ENCODE results near the gene AGAP1.

AGAP1 gene

GRCh38 chr2:236121546-236121945 lies 627.7 kb downstream of the AGAP1 start:
- no peak for DNase-seq (ENCODE audit: insufficient read length, low spot score)
- TF ChIP-seq POLR2A (IDR thresholded peaks at IDR 0.05; ENCODE audit: low read depth, low read length) (no peak), TAF1 (IDR thresholded peaks at IDR 0.05; ENCODE audit: low read depth, low read length) (no peak), POU2F2 (IDR thresholded peaks at IDR 0.05; ENCODE audit: low read depth, low read length) (no peak), SPI1 (IDR thresholded peaks at IDR 0.05; ENCODE audit: low read depth, low read length) (no peak), PAX5 (IDR thresholded peaks at IDR 0.05; ENCODE audit: insufficient read depth, low read length, severe bottlenecking) (no peak), POLR2AphosphoS5 (IDR thresholded peaks at IDR 0.05; ENCODE audit: low read depth, low read length) (no peak)
- FAIRE-seq, result no peak

GRCh38 chr2:236122236-236122635 lies 628.4 kb downstream of the AGAP1 start:
- FAIRE-seq, result no peak
- TF ChIP-seq SPI1 (IDR thresholded peaks at IDR 0.05; ENCODE audit: low read depth, low read length), result no peak
- DNase-seq (ENCODE audit: insufficient read length, low spot score), result no peak

GRCh38 chr2:236123716-236124115 lies 629.9 kb downstream of the AGAP1 start:
- DNase-seq (ENCODE audit: insufficient read length, low spot score) (no peak), FAIRE-seq (no peak)
- no peak for TF ChIP-seq SPI1 (IDR thresholded peaks at IDR 0.05; ENCODE audit: low read depth, low read length)

GRCh38 chr2:236124182-236124893 lies 630.5 kb downstream of the AGAP1 start:
- FAIRE-seq, result no peak
- TF ChIP-seq SPI1 (IDR thresholded peaks at IDR 0.05; ENCODE audit: low read depth, low read length) (no peak), POLR2AphosphoS5 (IDR thresholded peaks at IDR 0.05; ENCODE audit: low read depth, low read length) (no peak), PAX5 (IDR thresholded peaks at IDR 0.05; ENCODE audit: insufficient read depth, low read length, severe bottlenecking) (no peak), POU2F2 (IDR thresholded peaks at IDR 0.05; ENCODE audit: low read depth, low read length) (no peak), POLR2A (IDR thresholded peaks at IDR 0.05; ENCODE audit: low read depth, low read length) (no peak), TAF1 (IDR thresholded peaks at IDR 0.05; ENCODE audit: low read depth, low read length) (no peak)
- DNase-seq (ENCODE audit: insufficient read length, low spot score), result no peak

- no peak for FAIRE-seq
- DNase-seq (ENCODE audit: insufficient read length, low spot score), result no peak
- no peak for TF ChIP-seq POLR2AphosphoS5 (IDR thresholded peaks at IDR 0.05; ENCODE audit: low read depth, low read length)
- TF ChIP-seq POLR2A (IDR thresholded peaks at IDR 0.05; ENCODE audit: low read depth, low read length), result no peak
- no peak for TF ChIP-seq POU2F2 (IDR thresholded peaks at IDR 0.05; ENCODE audit: low read depth, low read length)
- no peak for TF ChIP-seq TAF1 (IDR thresholded peaks at IDR 0.05; ENCODE audit: low read depth, low read length)
- no peak for TF ChIP-seq SPI1 (IDR thresholded peaks at IDR 0.05; ENCODE audit: low read depth, low read length)
- TF ChIP-seq PAX5 (IDR thresholded peaks at IDR 0.05; ENCODE audit: insufficient read depth, low read length, severe bottlenecking), result no peak
Measured at GRCh38 chr2:236125541-236125940, 631.7 kb downstream of the AGAP1 start.

- no peak for TF ChIP-seq TAF1 (IDR thresholded peaks at IDR 0.05; ENCODE audit: low read depth, low read length)
- no peak for TF ChIP-seq SPI1 (IDR thresholded peaks at IDR 0.05; ENCODE audit: low read depth, low read length)
- no peak for TF ChIP-seq POLR2A (IDR thresholded peaks at IDR 0.05; ENCODE audit: low read depth, low read length)
- no peak for TF ChIP-seq PAX5 (IDR thresholded peaks at IDR 0.05; ENCODE audit: insufficient read depth, low read length, severe bottlenecking)
- TF ChIP-seq POLR2AphosphoS5 (IDR thresholded peaks at IDR 0.05; ENCODE audit: low read depth, low read length), result no peak
- no peak for TF ChIP-seq POU2F2 (IDR thresholded peaks at IDR 0.05; ENCODE audit: low read depth, low read length)
- DNase-seq (ENCODE audit: insufficient read length, low spot score) (no peak), FAIRE-seq (no peak)
Measured at GRCh38 chr2:236127010-236127409, 633.2 kb downstream of the AGAP1 start.

GRCh38 chr2:236128321-236128720 lies 634.5 kb downstream of the AGAP1 start:
- TF ChIP-seq PAX5 (IDR thresholded peaks at IDR 0.05; ENCODE audit: insufficient read depth, low read length, severe bottlenecking), result no peak
- no peak for TF ChIP-seq POLR2A (IDR thresholded peaks at IDR 0.05; ENCODE audit: low read depth, low read length)
- no peak for TF ChIP-seq TAF1 (IDR thresholded peaks at IDR 0.05; ENCODE audit: low read depth, low read length)
- no peak for TF ChIP-seq POU2F2 (IDR thresholded peaks at IDR 0.05; ENCODE audit: low read depth, low read length)
- no peak for TF ChIP-seq POLR2AphosphoS5 (IDR thresholded peaks at IDR 0.05; ENCODE audit: low read depth, low read length)
- TF ChIP-seq SPI1 (IDR thresholded peaks at IDR 0.05; ENCODE audit: low read depth, low read length), result no peak
- DNase-seq (ENCODE audit: insufficient read length, low spot score), result no peak
- no peak for FAIRE-seq

- no peak for TF ChIP-seq POU2F2 (IDR thresholded peaks at IDR 0.05; ENCODE audit: low read depth, low read length)
- no peak for TF ChIP-seq POLR2A (IDR thresholded peaks at IDR 0.05; ENCODE audit: low read depth, low read length)
- no peak for TF ChIP-seq TAF1 (IDR thresholded peaks at IDR 0.05; ENCODE audit: low read depth, low read length)
- TF ChIP-seq POLR2AphosphoS5 (IDR thresholded peaks at IDR 0.05; ENCODE audit: low read depth, low read length), result no peak
- no peak for TF ChIP-seq PAX5 (IDR thresholded peaks at IDR 0.05; ENCODE audit: insufficient read depth, low read length, severe bottlenecking)
- no peak for TF ChIP-seq SPI1 (IDR thresholded peaks at IDR 0.05; ENCODE audit: low read depth, low read length)
- no peak for DNase-seq (ENCODE audit: insufficient read length, low spot score)
- no peak for FAIRE-seq
Measured at GRCh38 chr2:236129935-236130334, 636.1 kb downstream of the AGAP1 start.

GRCh38 chr2:236130349-236130998 lies 636.6 kb downstream of the AGAP1 start:
- DNase-seq (ENCODE audit: insufficient read length, low spot score) (no peak), FAIRE-seq (no peak)
- TF ChIP-seq SPI1 (IDR thresholded peaks at IDR 0.05; ENCODE audit: low read depth, low read length) (no peak), POLR2AphosphoS5 (IDR thresholded peaks at IDR 0.05; ENCODE audit: low read depth, low read length) (no peak), POLR2A (IDR thresholded peaks at IDR 0.05; ENCODE audit: low read depth, low read length) (no peak), PAX5 (IDR thresholded peaks at IDR 0.05; ENCODE audit: insufficient read depth, low read length, severe bottlenecking) (no peak), POU2F2 (IDR thresholded peaks at IDR 0.05; ENCODE audit: low read depth, low read length) (no peak), TAF1 (IDR thresholded peaks at IDR 0.05; ENCODE audit: low read depth, low read length) (no peak)
